ENCODE measurements around the gene MKI67.
A peak's percentile ranks its signal among the peaks of the same experiment; 100 is the strongest.

The MKI67 gene

GRCh38 chr10:128092454-128092853 is 33.8 kb downstream of the MKI67 start:
- Histone ChIP-seq H3K27me3 (peaks cover 0 to 3% of the 10 kb centered on the region in 2 donors), H3K9me3 (no peaks in the 10 kb centered on the region), H3K4me3 (no peak overlapping the region), H3K4me1 (no peaks in the 10 kb centered on the region), H3K27ac (no peak overlapping the region), H3K36me3 (no peaks in the 10 kb centered on the region)
- intact Hi-C loops (cut with DNase I; ENCODE audit: low total_unique reads): no loop called here
- DNase-seq: peak in 1 of 2 donors; percentile 38
- no peak for TF ChIP-seq CTCF (IDR thresholded peaks at IDR 0.05)

- peak in 1 of 2 donors; percentile 31 for DNase-seq
- no peaks in the 10 kb centered on the region for H3K9me3 ChIP-seq
- TF ChIP-seq CTCF (IDR thresholded peaks at IDR 0.05): no peak
These were observed 34.5 kb downstream of the MKI67 start for GRCh38 chr10:128091636-128092210.

GRCh38 chr10:128087884-128088709 is 38.1 kb downstream of the MKI67 start:
- TF ChIP-seq CTCF (IDR thresholded peaks at IDR 0.05): no peak
- H3K4me1 ChIP-seq: no peaks in the 10 kb centered on the region
- no peaks in the 10 kb centered on the region for H3K9me3 ChIP-seq
- peak in 1 of 2 donors; percentile 46 for DNase-seq
- intact Hi-C loops (cut with DNase I; ENCODE audit: low total_unique reads): no loop called here
- H3K36me3 ChIP-seq: peaks cover 0 to 18% (median 0%) of the 10 kb centered on the region in 3 donors
- H3K4me3 ChIP-seq: no peak overlapping the region
- peaks cover 0 to 3% of the 10 kb centered on the region in 2 donors for H3K27me3 ChIP-seq
- no peak overlapping the region for H3K27ac ChIP-seq

More at GRCh38 chr10:128091636-128092210, 34.5 kb downstream of the MKI67 start:
- Histone ChIP-seq H3K36me3 (no peaks in the 10 kb centered on the region), H3K4me1 (no peaks in the 10 kb centered on the region), H3K4me3 (no peak overlapping the region), H3K27ac (no peak overlapping the region), H3K27me3 (peaks cover 0 to 3% of the 10 kb centered on the region in 2 donors)
- intact Hi-C loops (cut with DNase I; ENCODE audit: low total_unique reads): no loop called here

GRCh38 chr10:128087146-128087883 is 38.9 kb downstream of the MKI67 start:
- Histone ChIP-seq H3K4me1 (no peaks in the 10 kb centered on the region), H3K27ac (no peak overlapping the region), H3K9me3 (no peaks in the 10 kb centered on the region), H3K36me3 (peaks cover 0 to 18% (median 0%) of the 10 kb centered on the region in 3 donors), H3K27me3 (peaks cover 0 to 3% of the 10 kb centered on the region in 2 donors), H3K4me3 (no peak overlapping the region)
- intact Hi-C loops (cut with DNase I; ENCODE audit: low total_unique reads): no loop called here
- no peak for TF ChIP-seq CTCF (IDR thresholded peaks at IDR 0.05)
- no peak for DNase-seq

- Histone ChIP-seq H3K36me3 (peaks cover 0 to 18% (median 0%) of the 10 kb centered on the region in 3 donors), H3K9me3 (no peaks in the 10 kb centered on the region), H3K4me1 (no peaks in the 10 kb centered on the region), H3K27me3 (peaks cover 0 to 3% of the 10 kb centered on the region in 2 donors), H3K4me3 (no peak overlapping the region), H3K27ac (no peak overlapping the region)
- DNase-seq: peak in 1 of 2 donors; percentile 43
- intact Hi-C loops (cut with DNase I; ENCODE audit: low total_unique reads): no loop called here
- no peak for TF ChIP-seq CTCF (IDR thresholded peaks at IDR 0.05)
These were observed 40.0 kb downstream of the MKI67 start for GRCh38 chr10:128086003-128086863.
